ENCODE results near the gene SLC25A15.

SLC25A15 gene

DNA sequence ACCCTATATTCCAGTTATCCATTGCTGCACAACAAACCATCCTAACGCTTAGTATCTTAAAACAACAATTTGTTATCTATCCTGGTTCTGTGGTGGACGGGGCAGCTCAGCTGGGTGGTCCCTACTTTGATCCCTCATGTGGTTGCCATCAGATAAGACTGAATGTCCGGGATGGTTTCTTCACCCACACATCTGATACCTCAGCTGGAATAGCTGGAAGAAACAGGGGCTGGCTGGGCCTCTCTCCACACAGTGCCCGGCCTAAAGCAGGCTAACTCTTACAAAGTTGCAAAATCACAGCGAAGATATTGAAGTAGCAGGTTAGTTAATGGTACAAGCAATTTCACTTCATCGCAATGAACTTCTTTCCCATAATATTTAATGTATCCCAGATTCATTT lies 14.7 kb upstream of the SLC25A15 start:
- no peak for DNase-seq (ENCODE audit: low read depth)
- H3K4me3 ChIP-seq (ENCODE audit: low read depth, low read length) = no peak overlapping the region
- no peak for TF ChIP-seq CTCF (IDR thresholded peaks at IDR 0.05; ENCODE audit: low read depth, low read length, missing control alignments)

DNA sequence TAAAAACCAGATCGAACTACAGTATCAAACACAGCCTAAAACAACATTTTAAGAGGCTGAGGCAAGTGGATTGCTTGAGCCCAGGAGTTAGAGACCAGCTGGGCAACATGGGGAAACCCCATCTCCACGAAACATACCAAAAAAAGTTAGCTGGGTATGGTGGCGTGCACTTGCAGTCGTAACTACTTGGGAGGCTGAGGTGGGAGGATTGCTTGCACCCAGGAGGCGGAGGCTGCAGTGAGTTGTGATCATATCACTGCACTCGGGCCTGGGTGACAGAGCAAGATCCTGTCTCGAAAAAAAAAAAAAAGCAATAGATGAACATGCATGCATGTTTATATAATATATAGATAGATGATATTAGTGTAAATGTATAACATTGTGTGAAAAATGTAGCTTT lies 13.2 kb upstream of the SLC25A15 start:
- TF ChIP-seq CTCF (IDR thresholded peaks at IDR 0.05; ENCODE audit: low read depth, low read length, missing control alignments) = no peak
- no peak for DNase-seq (ENCODE audit: low read depth)
- no peak overlapping the region for H3K4me3 ChIP-seq (ENCODE audit: low read depth, low read length)

DNA sequence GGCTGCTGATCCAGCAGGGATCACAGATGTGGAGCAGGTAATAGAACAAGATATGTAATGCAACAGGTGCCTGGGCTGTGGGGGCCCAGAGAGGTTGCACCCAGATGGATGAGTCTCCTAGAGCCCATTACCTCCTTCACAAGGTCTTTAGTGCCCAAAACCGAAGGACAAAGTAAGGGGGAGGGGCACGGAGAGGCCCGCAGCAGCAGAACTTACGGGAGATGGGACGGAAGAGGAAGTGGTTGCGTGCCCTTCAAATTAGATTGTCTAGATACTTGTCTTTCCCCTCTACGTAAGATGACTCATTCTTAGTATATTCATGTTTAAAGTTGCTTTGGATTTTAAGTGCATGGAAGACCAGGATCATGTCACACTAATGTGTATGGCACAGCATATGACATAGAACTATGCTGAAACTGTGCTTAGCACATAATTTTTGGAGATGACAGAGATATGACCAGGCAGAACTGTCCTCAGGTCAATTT lies 12.7 kb upstream of the SLC25A15 start:
- no peak overlapping the region for H3K4me3 ChIP-seq (ENCODE audit: low read depth, low read length)
- DNase-seq (ENCODE audit: low read depth) = peak; percentile 64
- no peak for TF ChIP-seq CTCF (IDR thresholded peaks at IDR 0.05; ENCODE audit: low read depth, low read length, missing control alignments)

GRCh38 chr13:40777166-40777808 lies 12.1 kb upstream of the SLC25A15 start:
- peak; percentile 58 for TF ChIP-seq CTCF (IDR thresholded peaks at IDR 0.05; ENCODE audit: low read depth, low read length, missing control alignments)
- peak; percentile 53 for DNase-seq (ENCODE audit: low read depth)
- H3K4me3 ChIP-seq (ENCODE audit: low read depth, low read length) = no peak overlapping the region

DNA sequence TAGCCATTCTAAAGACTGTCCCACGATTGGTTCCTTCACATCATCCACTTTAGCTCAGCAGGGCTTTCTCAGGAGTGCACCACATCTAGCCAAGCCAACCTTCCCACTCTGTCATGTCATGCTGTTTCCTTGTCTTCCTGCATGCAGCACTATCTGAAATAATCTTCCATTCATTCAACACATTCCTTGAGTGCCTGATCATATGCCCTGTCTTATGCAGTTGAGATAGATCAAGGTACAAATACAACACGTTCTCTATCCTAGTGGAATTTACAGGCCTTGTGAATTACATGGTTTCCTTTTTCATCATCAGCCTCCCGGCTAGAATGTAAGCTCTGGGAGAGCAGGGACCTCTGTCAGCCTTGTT lies 11.6 kb upstream of the SLC25A15 start:
- H3K4me3 ChIP-seq (ENCODE audit: low read depth, low read length) = no peak overlapping the region
- DNase-seq (ENCODE audit: low read depth) = no peak
- no peak for TF ChIP-seq CTCF (IDR thresholded peaks at IDR 0.05; ENCODE audit: low read depth, low read length, missing control alignments)

DNA sequence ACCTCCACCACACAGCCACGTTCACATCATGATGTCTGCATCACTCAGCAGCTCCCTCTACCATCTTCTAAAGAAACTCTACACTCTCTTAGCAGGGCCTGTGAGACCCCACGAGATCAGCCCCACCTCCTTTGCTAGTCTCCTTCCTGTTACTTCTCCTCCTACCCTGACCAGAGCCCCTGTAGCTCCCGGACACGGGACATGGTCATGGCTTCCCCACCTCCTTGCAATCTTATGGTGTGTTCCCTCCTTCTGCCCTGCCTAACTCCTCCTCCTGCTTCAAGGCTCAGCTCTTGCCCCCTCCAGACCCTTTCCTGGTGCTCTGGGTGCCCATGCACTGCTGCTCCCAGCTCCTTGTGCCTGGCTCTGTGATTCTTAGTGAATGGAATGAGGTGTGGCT lies 10.4 kb upstream of the SLC25A15 start:
- TF ChIP-seq CTCF (IDR thresholded peaks at IDR 0.05; ENCODE audit: low read depth, low read length, missing control alignments) = no peak
- no peak for DNase-seq (ENCODE audit: low read depth)
- H3K4me3 ChIP-seq (ENCODE audit: low read depth, low read length) = no peak overlapping the region

DNA sequence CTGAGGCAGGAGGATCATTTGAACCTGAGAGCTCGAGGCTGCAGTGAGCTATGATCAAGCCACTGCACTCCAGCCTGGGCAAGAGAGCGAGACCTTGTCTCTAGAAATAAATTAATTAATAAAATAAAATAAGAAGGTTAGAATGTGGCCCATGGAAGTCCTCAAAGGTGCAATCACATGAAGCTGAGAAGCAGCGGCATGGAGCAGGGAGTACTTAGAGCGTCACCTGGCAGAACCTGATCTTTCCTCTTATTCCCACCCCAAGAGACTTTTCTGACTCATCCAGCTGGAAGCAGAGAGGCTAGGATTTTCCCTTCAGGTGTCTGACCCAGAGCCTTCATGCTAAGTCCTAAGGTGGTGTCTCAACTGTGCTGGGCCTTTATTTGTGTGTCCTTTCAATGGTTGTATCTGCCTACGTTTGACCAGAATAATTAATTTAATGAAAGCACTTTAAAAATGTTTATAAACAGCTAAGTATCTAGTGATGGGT lies 9.6 kb upstream of the SLC25A15 start:
- no peak for DNase-seq (ENCODE audit: low read depth)
- no peak for TF ChIP-seq CTCF (IDR thresholded peaks at IDR 0.05; ENCODE audit: low read depth, low read length, missing control alignments)
- H3K4me3 ChIP-seq (ENCODE audit: low read depth, low read length) = no peak overlapping the region

Measured in GM12864 (cell line).